GM12878 (cell line): ENCODE results near the gene WDR86. TPM values are rescaled to one million over a fixed set of nuclear protein-coding genes. Genes with fewer than 3 reads are reported as not detected.

ENCODE experiments used
- BCL11A ChIP-seq: IDR thresholded peaks from 2 replicates; pipeline ENCODE4 v1.6.1; 2011; ENCODE audit warnings: low read depth, low read length
- BMI1 ChIP-seq: fragments of 450-650 bp; IDR thresholded peaks from 2 replicates; pipeline ENCODE4 v1.6.1; 2016; ENCODE audit warnings: mild to moderate bottlenecking, moderate library complexity, borderline replicate concordance
- CHD4 ChIP-seq: fragments of 200-600 bp; sonication (generic); IDR thresholded peaks from 2 replicates; pipeline ENCODE4 v1.6.1; 2016; ENCODE audit warnings: mild to moderate bottlenecking
- E2F4 ChIP-seq: IDR thresholded peaks from 2 replicates; pipeline ENCODE4 v1.6.1; 2012; ENCODE audit warnings: low read depth, low read length, improper control_type of control experiment
- ESRRA ChIP-seq: IDR thresholded peaks from 2 replicates; pipeline ENCODE4 v1.6.1; 2012; ENCODE audit warnings: mild to moderate bottlenecking, low read length, improper control_type of control experiment
- ETV6 ChIP-seq, 2 experiments: fragments of 450-650 bp in 1 of 2; IDR thresholded peaks in 1 of 2; conservative IDR thresholded peaks in 1 of 2; 2 replicates each; pipeline ENCODE4 v1.6.1; 2014; ENCODE audit warnings: antibody characterized with exemption in 1 of 2, borderline replicate concordance in 1 of 2, low read depth in 1 of 2, mild to moderate bottlenecking in 1 of 2, moderate library complexity in 1 of 2
- HDGF ChIP-seq: fragments of 450-650 bp; IDR thresholded peaks from 2 replicates; pipeline ENCODE4 v1.6.1; 2016; ENCODE audit warnings: antibody characterized with exemption
- KLF5 ChIP-seq: fragments of 450-650 bp; IDR thresholded peaks from 2 replicates; pipeline ENCODE4 v1.6.1; 2014; ENCODE audit warnings: mild to moderate bottlenecking; ENCODE audit not compliant: partially characterized antibody
- MTA2 ChIP-seq: fragments of 450-650 bp; IDR thresholded peaks from 2 replicates; pipeline ENCODE4 v1.6.1; 2016; ENCODE audit warnings: low read depth, mild to moderate bottlenecking, moderate library complexity
- NR2F1 ChIP-seq: fragments of 450-650 bp; conservative IDR thresholded peaks from 2 replicates; pipeline ENCODE4 v1.6.1; 2017; ENCODE audit warnings: mild to moderate bottlenecking
- PAX5 ChIP-seq: IDR thresholded peaks from 2 replicates; pipeline ENCODE4 v1.6.1; 2011; ENCODE audit warnings: low read depth, low read length, borderline replicate concordance
- RAD51 ChIP-seq: fragments of 450-650 bp; IDR thresholded peaks from 2 replicates; pipeline ENCODE4 v1.6.1; 2016; ENCODE audit warnings: moderate library complexity, mild to moderate bottlenecking, inconsistent platforms
- REST ChIP-seq: IDR thresholded peaks from 2 replicates; pipeline ENCODE4 v1.6.1; 2012; ENCODE audit warnings: mild to moderate bottlenecking, low read depth, low read length
- SIX5 ChIP-seq: IDR thresholded peaks from 2 replicates; pipeline ENCODE4 v1.6.1; 2011; ENCODE audit warnings: mild to moderate bottlenecking, low read depth, low read length, moderate library complexity; ENCODE audit not compliant: severe bottlenecking
- SKIL ChIP-seq: fragments of 450-650 bp; IDR thresholded peaks from 2 replicates; pipeline ENCODE4 v1.6.1; 2017; ENCODE audit warnings: mild to moderate bottlenecking, low read depth, inconsistent platforms; ENCODE audit not compliant: poor library complexity, severe bottlenecking
- SMARCA5 ChIP-seq: fragments of 450-650 bp; IDR thresholded peaks from 2 replicates; pipeline ENCODE4 v1.6.1; 2017; ENCODE audit warnings: mild to moderate bottlenecking
- STAT3 ChIP-seq: IDR thresholded peaks from 2 replicates; pipeline ENCODE4 v1.6.1; 2011; ENCODE audit warnings: low read depth, low read length, improper control_type of control experiment
- TCF7 ChIP-seq: IDR thresholded peaks from 2 replicates; pipeline ENCODE4 v1.6.1; 2014; ENCODE audit warnings: antibody characterized with exemption, borderline replicate concordance
- ZNF217 ChIP-seq: fragments of 450-650 bp; IDR thresholded peaks from 2 replicates; pipeline ENCODE4 v1.6.1; 2017; ENCODE audit warnings: antibody characterized with exemption, mild to moderate bottlenecking
- ZNF274 ChIP-seq: IDR thresholded peaks from one replicate; pipeline ENCODE4 v1.8.0; 2011; ENCODE audit not compliant: insufficient read length, insufficient read depth
- polyA plus RNA-seq, 11 experiments: library from polyadenylated mRNA; depleted of rRNA in 4 of 11; unstranded in 6 of 11; stranded (reverse) in 5 of 11; fragments of >200 nt; fragmentation: Nextera tagmentation in 4 of 11; fragmentation: Illumina TruSeq in 1 of 11; extraction: Ambion mirVana in 4 of 11; extraction: Trizol in 1 of 11; gene quantifications; 1 replicate in 1 of 11; 2 replicates in 10 of 11; pipeline versions ENCODE4 v1.2.1 to v1.2.3, GENCODE V29; 2011 to 2016; ENCODE audit warnings: inconsistent platforms in 2 of 11, missing spikeins in 2 of 11, low read depth in 1 of 11
- total RNA-seq, 4 experiments: library from RNA; depleted of rRNA in 3 of 4; stranded (reverse); fragments of >200 nt in 3 of 4; fragmentation: Illumina TruSeq in 1 of 4; extraction: Trizol in 1 of 4; gene quantifications; 2 replicates each; pipeline versions ENCODE4 v1.2.1 to v1.2.3, GENCODE V29; 2013 to 2021
- TF ChIP-seq, protein P1 (sequence below): IDR thresholded peaks from 2 replicates; pipeline ENCODE4 v1.6.1; 2011; ENCODE audit warnings: low read depth, mild to moderate bottlenecking, low read length, moderate library complexity, borderline replicate concordance; ENCODE audit errors: extremely low read depth
- TF ChIP-seq, protein P2 (sequence below): fragments of 450-650 bp; IDR thresholded peaks from 2 replicates; pipeline ENCODE4 v1.6.1; 2017; ENCODE audit warnings: borderline replicate concordance

The WDR86 gene
- total and polyA plus RNA-seq, 10 of the 15 experiments (the other 5 are each of a cell fraction or from before 2014, with no cell fraction given), result 0.05 to 0.19 (median 0.15) TPM; not detected in 7

DNA sequence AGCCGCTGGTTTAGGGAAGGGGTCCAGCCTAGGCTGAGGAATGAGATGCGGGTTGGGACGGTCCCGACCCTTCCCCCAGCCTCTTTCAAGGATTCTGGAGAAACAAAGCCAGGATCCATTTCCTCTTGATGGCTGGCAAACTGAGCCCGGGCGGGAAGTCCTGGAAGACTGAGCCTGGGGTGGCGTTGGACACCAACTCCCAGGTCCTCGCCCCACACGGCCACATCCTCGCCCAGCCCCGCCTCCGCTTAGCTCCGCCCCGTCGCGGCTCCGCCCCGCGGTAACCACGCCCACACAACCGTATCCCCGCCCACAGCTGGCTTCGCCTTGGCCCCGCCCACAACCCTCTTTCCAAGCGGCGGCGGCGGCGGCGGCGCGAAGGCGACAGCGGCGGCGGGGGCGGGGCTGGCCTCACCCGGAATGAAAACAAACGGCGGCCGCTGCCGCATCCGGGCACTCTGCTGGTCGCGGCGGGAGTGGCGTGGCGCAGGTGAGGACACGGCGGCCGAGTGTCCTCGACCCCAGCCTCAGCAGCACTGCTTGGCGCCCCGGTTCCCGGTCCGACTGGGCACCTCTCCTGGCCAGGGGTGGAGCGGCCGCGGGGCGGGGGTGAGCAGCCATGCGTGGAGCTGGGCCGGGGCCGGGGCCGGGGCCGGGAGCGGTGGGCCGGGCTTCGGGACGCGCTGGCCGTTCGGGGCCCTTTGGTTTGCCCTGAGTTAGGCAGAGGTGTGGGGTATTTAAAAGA, 68.3 kb downstream of the WDR86 start, which contains the start of gene NUB1 (continued):
- TF ChIP-seq, protein P1, sequence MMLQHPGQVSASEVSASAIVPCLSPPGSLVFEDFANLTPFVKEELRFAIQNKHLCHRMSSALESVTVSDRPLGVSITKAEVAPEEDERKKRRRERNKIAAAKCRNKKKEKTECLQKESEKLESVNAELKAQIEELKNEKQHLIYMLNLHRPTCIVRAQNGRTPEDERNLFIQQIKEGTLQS, result no peak
- no peak for TF ChIP-seq RAD51
- no peak for TF ChIP-seq HDGF
- TF ChIP-seq KLF5, result no peak
- TF ChIP-seq SMARCA5, result no peak
- no peak for TF ChIP-seq ZNF217
- no peak for TF ChIP-seq CHD4
- TF ChIP-seq TCF7, result no peak
- no peak for TF ChIP-seq E2F4
- no peak for TF ChIP-seq ETV6 (conservative IDR thresholded peaks at IDR 0.05 in 1 of 2, IDR thresholded peaks at IDR 0.05 in 1 of 2; ENCODE audit: borderline replicate concordance in 1 of 2, low read depth in 1 of 2)
- TF ChIP-seq SKIL, result no peak
- TF ChIP-seq ESRRA, result no peak
- TF ChIP-seq, protein P2, sequence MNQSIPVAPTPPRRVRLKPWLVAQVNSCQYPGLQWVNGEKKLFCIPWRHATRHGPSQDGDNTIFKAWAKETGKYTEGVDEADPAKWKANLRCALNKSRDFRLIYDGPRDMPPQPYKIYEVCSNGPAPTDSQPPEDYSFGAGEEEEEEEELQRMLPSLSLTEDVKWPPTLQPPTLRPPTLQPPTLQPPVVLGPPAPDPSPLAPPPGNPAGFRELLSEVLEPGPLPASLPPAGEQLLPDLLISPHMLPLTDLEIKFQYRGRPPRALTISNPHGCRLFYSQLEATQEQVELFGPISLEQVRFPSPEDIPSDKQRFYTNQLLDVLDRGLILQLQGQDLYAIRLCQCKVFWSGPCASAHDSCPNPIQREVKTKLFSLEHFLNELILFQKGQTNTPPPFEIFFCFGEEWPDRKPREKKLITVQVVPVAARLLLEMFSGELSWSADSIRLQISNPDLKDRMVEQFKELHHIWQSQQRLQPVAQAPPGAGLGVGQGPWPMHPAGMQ, result no peak
- no peak for TF ChIP-seq ZNF274
- no peak for TF ChIP-seq BMI1
- TF ChIP-seq BCL11A, result no peak
- TF ChIP-seq MTA2, result no peak
- no peak for TF ChIP-seq SIX5
- peak; percentile 77; the same call in 1 of the 2 replicates for TF ChIP-seq PAX5
- TF ChIP-seq REST, result no peak
- TF ChIP-seq STAT3, result no peak
- TF ChIP-seq NR2F1, result 0 out of 2 replicates have a peak, but pooled peaks have one; percentile 27
